Measurements from ENCODE around the gene TSPAN11.
A peak's percentile ranks its signal among the peaks of the same experiment; 100 is the strongest.

Gene TSPAN11

GRCh38 chr12:30989754-30990153 is 63.2 kb downstream of the TSPAN11 start:
- peak; percentile 66 for TF ChIP-seq CTCF (IDR thresholded peaks at IDR 0.05; ENCODE audit: low read depth, low read length, missing control alignments)
- DNase-seq (ENCODE audit: extremely low read depth, low read depth): no peak
- no peak overlapping the region for H3K4me3 ChIP-seq (replicated peaks; ENCODE audit: low read depth, low read length)

GRCh38 chr12:30990316-30990715 is 63.8 kb downstream of the TSPAN11 start:
- no peak for DNase-seq (ENCODE audit: extremely low read depth, low read depth)
- H3K4me3 ChIP-seq (replicated peaks; ENCODE audit: low read depth, low read length): no peak overlapping the region
- no peak for TF ChIP-seq CTCF (IDR thresholded peaks at IDR 0.05; ENCODE audit: low read depth, low read length, missing control alignments)

GRCh38 chr12:30990776-30991175 is 64.2 kb downstream of the TSPAN11 start:
- no peak overlapping the region for H3K4me3 ChIP-seq (replicated peaks; ENCODE audit: low read depth, low read length)
- TF ChIP-seq CTCF (IDR thresholded peaks at IDR 0.05; ENCODE audit: low read depth, low read length, missing control alignments): no peak
- DNase-seq (ENCODE audit: extremely low read depth, low read depth): no peak

- no peak for TF ChIP-seq CTCF (IDR thresholded peaks at IDR 0.05; ENCODE audit: low read depth, low read length, missing control alignments)
- no peak for DNase-seq (ENCODE audit: extremely low read depth, low read depth)
- H3K4me3 ChIP-seq (replicated peaks; ENCODE audit: low read depth, low read length): no peak overlapping the region
Measured at GRCh38 chr12:30991466-30991865, 64.9 kb downstream of the TSPAN11 start.

- no peak for DNase-seq (ENCODE audit: extremely low read depth, low read depth)
- H3K4me3 ChIP-seq (replicated peaks; ENCODE audit: low read depth, low read length): no peak overlapping the region
- no peak for TF ChIP-seq CTCF (IDR thresholded peaks at IDR 0.05; ENCODE audit: low read depth, low read length, missing control alignments)
Measured at GRCh38 chr12:30992381-30992780, 65.8 kb downstream of the TSPAN11 start.

GRCh38 chr12:30993766-30994165 is 67.2 kb downstream of the TSPAN11 start:
- no peak for DNase-seq (ENCODE audit: extremely low read depth, low read depth)
- no peak for TF ChIP-seq CTCF (IDR thresholded peaks at IDR 0.05; ENCODE audit: low read depth, low read length, missing control alignments)
- H3K4me3 ChIP-seq (replicated peaks; ENCODE audit: low read depth, low read length): no peak overlapping the region

GRCh38 chr12:30994274-30994673 is 67.7 kb downstream of the TSPAN11 start:
- no peak overlapping the region for H3K4me3 ChIP-seq (replicated peaks; ENCODE audit: low read depth, low read length)
- DNase-seq (ENCODE audit: extremely low read depth, low read depth): no peak
- TF ChIP-seq CTCF (IDR thresholded peaks at IDR 0.05; ENCODE audit: low read depth, low read length, missing control alignments): no peak

All from HFF-Myc (cell line).